ENCODE measurements around the gene NRBF2. TPM values are rescaled to one million over a fixed set of nuclear protein-coding genes. Genes with fewer than 3 reads are reported as not detected.
A peak's percentile ranks its signal among the peaks of the same experiment; 100 is the strongest.

NRBF2 gene
- total RNA-seq, 1 experiment from 2014 or later, result 24.8 TPM

GRCh38 chr10:63157845-63158624, 24.9 kb downstream of the NRBF2 start:
- Histone ChIP-seq H3K27me3 (replicated peaks; ENCODE audit: insufficient read depth, low read depth, low read length, poor library complexity) (no peaks in the 10 kb centered on the region), H3K4me1 (ENCODE audit: insufficient read depth, low read length, poor library complexity, severe bottlenecking) (peaks cover 15% of the 10 kb centered on the region), H3K36me3 (ENCODE audit: insufficient read depth, low read length, poor library complexity, severe bottlenecking) (peaks cover 4% of the 10 kb centered on the region), H3K27ac (ENCODE audit: low read depth, low read length, poor library complexity, severe bottlenecking) (no peak overlapping the region), H3K4me3 (ENCODE audit: low read depth, low read length, poor library complexity, severe bottlenecking) (no peak overlapping the region), H3K9me3 (ENCODE audit: low read depth, low read length, poor library complexity, severe bottlenecking) (no peaks in the 10 kb centered on the region)
- POLR2A ChIA-PET (ENCODE audit: low non-redundant PET), result no interaction called here
- TF ChIP-seq CTCF (conservative IDR thresholded peaks at IDR 0.05; ENCODE audit: low read depth, low read length) (peak; percentile 86), EZH2 (IDR thresholded peaks at IDR 0.05; ENCODE audit: borderline replicate concordance, low read depth, low read length, poor library complexity, severe bottlenecking) (no peak)
- DNase-seq (ENCODE audit: low spot score), result peak; percentile 89
- CTCF ChIA-PET, result interaction anchor here (0.5 to 2.0 kb wide), 11 partner anchors 12 to 893 kb away, joined by 3 to 5 read pairs (median 4); no protein-coding TSS in a partner anchor
- intact Hi-C loops (cut with micrococcal nuclease; ENCODE audit: unreplicated experiment), result loop anchor here (1.0 to 10.0 kb wide), 5 partner anchors 463 to 721 kb away; no protein-coding TSS in a partner anchor
- no TSS peak for BruUV-seq (replicated peaks)

- peaks cover 7% of the 10 kb centered on the region for H3K36me3 ChIP-seq (ENCODE audit: insufficient read depth, low read length, poor library complexity, severe bottlenecking)
- H3K27ac ChIP-seq (ENCODE audit: low read depth, low read length, poor library complexity, severe bottlenecking), result no peak overlapping the region
- no peaks in the 10 kb centered on the region for H3K9me3 ChIP-seq (ENCODE audit: low read depth, low read length, poor library complexity, severe bottlenecking)
- H3K4me1 ChIP-seq (ENCODE audit: insufficient read depth, low read length, poor library complexity, severe bottlenecking), result peaks cover 12% of the 10 kb centered on the region
- H3K4me3 ChIP-seq (ENCODE audit: low read depth, low read length, poor library complexity, severe bottlenecking), result no peak overlapping the region
- TF ChIP-seq CTCF (conservative IDR thresholded peaks at IDR 0.05; ENCODE audit: low read depth, low read length) (no peak), EZH2 (IDR thresholded peaks at IDR 0.05; ENCODE audit: borderline replicate concordance, low read depth, low read length, poor library complexity, severe bottlenecking) (no peak)
- DNase-seq (ENCODE audit: low spot score), result no peak
- intact Hi-C loops (cut with micrococcal nuclease; ENCODE audit: unreplicated experiment), result no loop called here
- no peaks in the 10 kb centered on the region for H3K27me3 ChIP-seq (replicated peaks; ENCODE audit: insufficient read depth, low read depth, low read length, poor library complexity)
- BruUV-seq (replicated peaks), result no TSS peak
- ChIA-PET CTCF (interaction anchor here (0.6 kb wide), 1 partner anchor 712 kb away, joined by 3 read pairs; no protein-coding TSS in a partner anchor), POLR2A (ENCODE audit: low non-redundant PET) (no interaction called here)
Observed at GRCh38 chr10:63161592-63161991, 28.5 kb downstream of the NRBF2 start.

- Histone ChIP-seq H3K4me1 (ENCODE audit: insufficient read depth, low read length, poor library complexity, severe bottlenecking) (peaks cover 33% of the 10 kb centered on the region), H3K9me3 (ENCODE audit: low read depth, low read length, poor library complexity, severe bottlenecking) (no peaks in the 10 kb centered on the region), H3K4me3 (ENCODE audit: low read depth, low read length, poor library complexity, severe bottlenecking) (no peak overlapping the region), H3K36me3 (ENCODE audit: insufficient read depth, low read length, poor library complexity, severe bottlenecking) (peaks cover 18% of the 10 kb centered on the region), H3K27me3 (replicated peaks; ENCODE audit: insufficient read depth, low read depth, low read length, poor library complexity) (no peaks in the 10 kb centered on the region), H3K27ac (ENCODE audit: low read depth, low read length, poor library complexity, severe bottlenecking) (no peak overlapping the region)
- CTCF ChIA-PET, result no interaction called here
- intact Hi-C loops (cut with micrococcal nuclease; ENCODE audit: unreplicated experiment), result no loop called here
- BruUV-seq (replicated peaks), result no TSS peak
- TF ChIP-seq EZH2 (IDR thresholded peaks at IDR 0.05; ENCODE audit: borderline replicate concordance, low read depth, low read length, poor library complexity, severe bottlenecking), result no peak
- POLR2A ChIA-PET (ENCODE audit: low non-redundant PET), result no interaction called here
- DNase-seq (ENCODE audit: low spot score), result no peak
Observed at GRCh38 chr10:63164166-63164623, 31.1 kb downstream of the NRBF2 start.
